ENCODE measurements around the gene PDE4DIP.
"Not testable (repeated sequence)": the region's sequence is repeated elsewhere in the genome, so short reads cannot be mapped to it uniquely, and the experiment has no call there.

The PDE4DIP gene

GRCh38 chr1:148854063-148854462 is 9.8 kb downstream of the PDE4DIP start:
- not testable (repeated sequence) for H3K27ac Mint-ChIP-seq, H3K27me3 Mint-ChIP-seq, H3K9me3 Mint-ChIP-seq, H3K4me3 Mint-ChIP-seq, H3K36me3 Mint-ChIP-seq, H3K4me1 Mint-ChIP-seq, DNase-seq
- ATAC-seq (replicated peaks) = peak; percentile 89 to 90

GRCh38 chr1:148855367-148855766 is 11.1 kb downstream of the PDE4DIP start:
- not testable (repeated sequence) for H3K4me1 Mint-ChIP-seq; H3K27me3 Mint-ChIP-seq; DNase-seq; ATAC-seq (replicated peaks); H3K36me3 Mint-ChIP-seq; H3K27ac Mint-ChIP-seq; H3K9me3 Mint-ChIP-seq; H3K4me3 Mint-ChIP-seq

- not testable (repeated sequence) for H3K36me3 Mint-ChIP-seq; H3K4me1 Mint-ChIP-seq; DNase-seq; ATAC-seq (replicated peaks); H3K4me3 Mint-ChIP-seq; H3K27me3 Mint-ChIP-seq; H3K9me3 Mint-ChIP-seq; H3K27ac Mint-ChIP-seq
Observed at GRCh38 chr1:148860049-148860448, 15.8 kb downstream of the PDE4DIP start.

- not testable (repeated sequence) for DNase-seq; H3K27ac Mint-ChIP-seq; H3K36me3 Mint-ChIP-seq; H3K4me3 Mint-ChIP-seq; ATAC-seq (replicated peaks); H3K9me3 Mint-ChIP-seq; H3K27me3 Mint-ChIP-seq; H3K4me1 Mint-ChIP-seq
Observed at GRCh38 chr1:148860579-148861259, 16.5 kb downstream of the PDE4DIP start.

- H3K9me3 Mint-ChIP-seq; ATAC-seq (replicated peaks); DNase-seq; H3K27ac Mint-ChIP-seq; H3K27me3 Mint-ChIP-seq; H3K4me3 Mint-ChIP-seq; H3K4me1 Mint-ChIP-seq; H3K36me3 Mint-ChIP-seq: not testable (repeated sequence)
Observed at GRCh38 chr1:148862590-148862989, 18.4 kb downstream of the PDE4DIP start.

GRCh38 chr1:148868924-148869633 is 24.9 kb downstream of the PDE4DIP start:
- H3K4me3 Mint-ChIP-seq; ATAC-seq (replicated peaks); H3K36me3 Mint-ChIP-seq; DNase-seq; H3K27me3 Mint-ChIP-seq; H3K27ac Mint-ChIP-seq; H3K4me1 Mint-ChIP-seq; H3K9me3 Mint-ChIP-seq: not testable (repeated sequence)

GRCh38 chr1:148869634-148869961 is 25.4 kb downstream of the PDE4DIP start:
- not testable (repeated sequence) for H3K36me3 Mint-ChIP-seq; H3K27ac Mint-ChIP-seq; H3K27me3 Mint-ChIP-seq; ATAC-seq (replicated peaks); H3K4me1 Mint-ChIP-seq; H3K4me3 Mint-ChIP-seq; DNase-seq; H3K9me3 Mint-ChIP-seq

GRCh38 chr1:148874408-148875388 is 30.5 kb downstream of the PDE4DIP start:
- H3K4me1 Mint-ChIP-seq = not testable (repeated sequence)

GRCh38 chr1:148879812-148880416 is 35.7 kb downstream of the PDE4DIP start:
- not testable (repeated sequence) for H3K27ac Mint-ChIP-seq; H3K4me1 Mint-ChIP-seq; H3K4me3 Mint-ChIP-seq; H3K9me3 Mint-ChIP-seq; H3K27me3 Mint-ChIP-seq; H3K36me3 Mint-ChIP-seq; ATAC-seq (replicated peaks); DNase-seq

More at GRCh38 chr1:148874408-148875388, 30.5 kb downstream of the PDE4DIP start:
- H3K27ac Mint-ChIP-seq; H3K36me3 Mint-ChIP-seq; H3K4me3 Mint-ChIP-seq; DNase-seq; ATAC-seq (replicated peaks); H3K9me3 Mint-ChIP-seq; H3K27me3 Mint-ChIP-seq: not testable (repeated sequence)

- not testable (repeated sequence) for H3K27ac Mint-ChIP-seq; H3K4me1 Mint-ChIP-seq; DNase-seq; H3K36me3 Mint-ChIP-seq; H3K4me3 Mint-ChIP-seq; H3K27me3 Mint-ChIP-seq; H3K9me3 Mint-ChIP-seq; ATAC-seq (replicated peaks)
Observed at GRCh38 chr1:148881261-148881660, 37.0 kb downstream of the PDE4DIP start.

- ATAC-seq (replicated peaks) = peak; percentile 86 to 88
- not testable (repeated sequence) for H3K9me3 Mint-ChIP-seq, DNase-seq, H3K27ac Mint-ChIP-seq, H3K4me1 Mint-ChIP-seq, H3K4me3 Mint-ChIP-seq, H3K27me3 Mint-ChIP-seq, H3K36me3 Mint-ChIP-seq
Observed at GRCh38 chr1:148885219-148885618, 41.0 kb downstream of the PDE4DIP start.

GRCh38 chr1:148886293-148886692 is 42.1 kb downstream of the PDE4DIP start:
- DNase-seq; H3K27me3 Mint-ChIP-seq; H3K9me3 Mint-ChIP-seq; H3K4me1 Mint-ChIP-seq; ATAC-seq (replicated peaks); H3K36me3 Mint-ChIP-seq; H3K4me3 Mint-ChIP-seq; H3K27ac Mint-ChIP-seq: not testable (repeated sequence)

- H3K36me3 Mint-ChIP-seq; H3K4me1 Mint-ChIP-seq; DNase-seq; H3K4me3 Mint-ChIP-seq; ATAC-seq (replicated peaks); H3K27me3 Mint-ChIP-seq; H3K9me3 Mint-ChIP-seq; H3K27ac Mint-ChIP-seq: not testable (repeated sequence)
Observed at GRCh38 chr1:148888597-148888996, 44.4 kb downstream of the PDE4DIP start.
